ENCODE data around the gene RDH5.

Gene RDH5, protein sequence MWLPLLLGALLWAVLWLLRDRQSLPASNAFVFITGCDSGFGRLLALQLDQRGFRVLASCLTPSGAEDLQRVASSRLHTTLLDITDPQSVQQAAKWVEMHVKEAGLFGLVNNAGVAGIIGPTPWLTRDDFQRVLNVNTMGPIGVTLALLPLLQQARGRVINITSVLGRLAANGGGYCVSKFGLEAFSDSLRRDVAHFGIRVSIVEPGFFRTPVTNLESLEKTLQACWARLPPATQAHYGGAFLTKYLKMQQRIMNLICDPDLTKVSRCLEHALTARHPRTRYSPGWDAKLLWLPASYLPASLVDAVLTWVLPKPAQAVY

DNA sequence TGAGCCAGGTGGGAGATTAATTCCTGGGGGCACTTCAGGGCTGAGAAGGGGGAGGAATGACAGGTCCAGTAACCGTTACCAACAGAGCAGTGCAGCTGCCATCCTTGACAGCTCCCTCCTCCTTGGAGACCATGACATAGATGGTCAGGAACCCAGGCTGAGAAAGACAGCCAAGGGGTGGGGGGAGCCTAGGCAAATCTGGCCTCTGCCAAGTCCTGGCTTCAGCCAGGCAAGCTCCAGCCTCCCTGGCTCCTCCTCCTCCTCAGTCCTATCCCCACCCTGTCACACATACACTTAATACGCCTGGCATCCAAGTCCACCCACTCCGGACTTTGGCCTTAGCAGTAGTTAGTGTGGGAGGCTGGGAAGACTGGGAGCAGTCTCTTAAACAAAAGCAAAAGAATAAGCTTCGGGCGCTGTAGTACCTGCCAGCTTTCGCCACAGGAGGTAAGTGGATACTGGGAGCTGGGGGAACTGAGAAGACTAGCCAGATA is at the start of gene RDH5:
Gene RDH5 (plus strand): TSS at position 323 of the 494 bp plus-strand sequence. CDS start 792 bp downstream, outside the sequence.
- DNase-seq (ENCODE audit: low read depth in 2 of 2), result no peak

DNA sequence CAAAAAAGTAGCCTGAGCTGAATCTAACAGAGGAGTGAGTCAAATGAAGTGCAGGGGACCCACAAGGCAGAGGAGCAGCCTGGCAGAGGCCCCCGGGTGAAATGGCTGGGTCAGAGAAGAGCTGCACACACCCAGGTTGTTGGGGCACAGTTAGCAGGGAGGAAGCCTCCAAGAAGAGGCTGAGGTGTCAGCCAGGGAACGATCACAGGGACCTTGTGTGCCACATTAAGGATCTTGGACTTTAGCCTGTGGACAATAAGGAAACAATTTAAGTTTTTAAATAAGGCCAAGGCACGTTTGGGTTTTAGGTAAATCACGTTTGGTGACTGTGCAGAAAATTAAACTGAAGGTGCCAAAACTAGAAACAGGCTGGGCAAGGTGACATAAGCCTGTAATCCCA is 48.4 kb upstream of the RDH5 start:
- DNase-seq (ENCODE audit: low read depth in 2 of 2), result no peak

DNA sequence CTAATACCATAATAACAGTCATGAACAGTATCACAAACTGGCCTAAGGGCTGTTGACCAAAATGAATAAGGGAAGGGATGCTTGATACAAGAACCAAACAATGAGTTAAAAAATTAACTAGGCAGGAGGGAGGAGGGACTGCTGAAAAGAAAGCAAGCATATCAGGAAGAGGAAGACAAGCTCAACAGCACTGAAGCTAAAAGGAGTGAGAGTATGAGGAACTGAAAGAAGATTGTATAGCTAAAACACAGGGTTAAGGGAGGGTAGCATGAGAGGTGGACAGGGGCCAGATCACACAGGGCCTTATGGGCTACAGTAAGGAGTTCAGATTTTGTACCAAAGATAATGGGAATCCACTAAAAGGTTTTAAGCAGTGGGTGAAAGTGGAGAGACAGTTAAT is 46.6 kb upstream of the RDH5 start:
- DNase-seq (ENCODE audit: low read depth in 2 of 2), result no peak

DNA sequence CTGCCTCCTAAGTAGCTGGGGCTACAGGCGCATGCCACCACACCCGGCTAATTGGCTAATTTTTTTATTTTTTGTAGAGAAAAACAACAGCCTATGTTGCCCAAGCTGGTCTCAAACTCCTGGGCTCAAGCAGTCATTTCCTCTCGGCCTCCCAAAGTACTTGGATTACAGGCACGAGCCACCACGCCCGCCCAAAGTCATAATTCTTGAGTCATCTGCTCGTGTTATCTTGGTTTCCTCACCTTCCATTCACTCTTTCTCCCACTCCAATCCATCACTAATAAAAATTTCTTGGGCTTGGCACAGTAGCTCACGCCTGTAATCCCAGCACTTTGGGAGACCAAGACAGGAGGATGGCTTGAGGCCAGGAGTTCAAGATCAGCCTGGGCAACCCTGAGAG is 44.5 kb upstream of the RDH5 start:
- DNase-seq (ENCODE audit: low read depth in 2 of 2), result no peak

DNA sequence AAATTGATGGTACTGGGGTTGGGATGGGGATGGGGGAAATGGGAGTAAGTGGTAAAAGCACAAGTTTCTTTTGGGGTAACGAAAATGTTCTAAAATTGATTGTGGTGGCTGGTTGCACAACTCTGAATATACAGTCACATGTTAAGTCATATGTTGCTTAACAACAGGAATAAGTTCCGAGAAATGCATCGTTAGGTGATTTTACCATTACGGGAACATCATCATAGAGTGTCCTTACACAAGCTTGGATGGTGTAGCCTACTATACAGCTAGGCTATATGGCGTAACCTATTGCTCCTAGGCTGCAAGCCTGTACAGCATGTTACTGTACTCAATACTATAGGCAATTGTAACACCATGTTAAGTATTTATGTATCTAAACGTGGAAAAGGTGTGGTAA is 43.5 kb upstream of the RDH5 start:
- no peak for DNase-seq (ENCODE audit: low read depth in 2 of 2)

DNA sequence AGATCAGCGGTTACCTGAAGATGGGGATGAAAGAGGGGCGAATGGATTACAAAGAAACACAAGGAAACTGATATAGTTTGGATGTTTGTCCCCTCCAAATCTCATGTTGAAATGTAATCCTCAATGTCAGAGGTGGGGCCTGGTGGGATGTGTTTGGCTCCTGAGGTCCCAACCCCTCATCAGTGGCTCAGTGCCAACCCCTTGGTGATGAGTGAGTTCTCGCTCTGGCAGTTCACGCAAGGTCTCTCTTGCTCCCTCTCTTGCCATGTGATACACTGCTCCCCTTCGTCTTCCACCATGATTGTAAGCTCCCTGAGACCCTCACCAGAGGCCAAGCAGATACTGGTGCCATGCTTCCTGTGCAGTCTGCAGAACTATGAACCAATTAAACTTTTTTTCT is 40.5 kb upstream of the RDH5 start:
- no peak for DNase-seq (ENCODE audit: low read depth in 2 of 2)

DNA sequence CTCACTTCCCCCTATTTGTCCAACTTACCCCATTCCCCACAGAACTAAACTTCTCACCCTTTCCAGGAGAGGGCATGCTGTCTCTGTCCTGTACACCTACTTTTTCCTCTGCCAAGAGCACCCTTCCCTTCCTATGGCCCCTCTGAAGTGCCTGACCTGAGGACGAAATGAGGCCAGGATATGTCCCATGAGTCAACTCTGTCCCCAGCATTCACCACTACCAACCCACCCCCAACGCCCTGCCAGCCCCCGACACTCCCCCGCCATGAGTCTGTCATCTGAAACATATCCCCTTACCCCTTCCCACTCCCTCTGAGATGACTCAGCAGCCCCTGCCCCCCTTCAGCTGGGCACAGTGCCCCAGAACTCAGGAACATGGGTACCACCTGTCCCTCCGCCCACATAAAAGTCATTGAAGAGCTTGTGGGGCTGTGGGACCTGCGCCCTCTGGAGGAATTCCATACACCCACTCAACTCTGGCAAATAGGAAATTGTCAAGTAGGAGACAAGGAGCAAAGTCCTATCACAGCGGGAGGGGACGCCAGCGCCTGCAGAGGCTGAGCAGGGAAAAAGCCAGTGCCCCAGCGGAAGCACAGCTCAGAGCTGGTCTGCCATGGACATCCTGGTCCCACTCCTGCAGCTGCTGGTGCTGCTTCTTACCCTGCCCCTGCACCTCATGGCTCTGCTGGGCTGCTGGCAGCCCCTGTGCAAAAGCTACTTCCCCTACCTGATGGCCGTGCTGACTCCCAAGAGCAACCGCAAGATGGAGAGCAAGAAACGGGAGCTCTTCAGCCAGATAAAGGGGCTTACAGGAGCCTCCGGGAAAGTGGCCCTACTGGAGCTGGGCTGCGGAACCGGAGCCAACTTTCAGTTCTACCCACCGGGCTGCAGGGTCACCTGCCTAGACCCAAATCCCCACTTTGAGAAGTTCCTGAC is 38.8 kb upstream of the RDH5 start:
- no peak for DNase-seq (ENCODE audit: low read depth in 2 of 2)

DNA sequence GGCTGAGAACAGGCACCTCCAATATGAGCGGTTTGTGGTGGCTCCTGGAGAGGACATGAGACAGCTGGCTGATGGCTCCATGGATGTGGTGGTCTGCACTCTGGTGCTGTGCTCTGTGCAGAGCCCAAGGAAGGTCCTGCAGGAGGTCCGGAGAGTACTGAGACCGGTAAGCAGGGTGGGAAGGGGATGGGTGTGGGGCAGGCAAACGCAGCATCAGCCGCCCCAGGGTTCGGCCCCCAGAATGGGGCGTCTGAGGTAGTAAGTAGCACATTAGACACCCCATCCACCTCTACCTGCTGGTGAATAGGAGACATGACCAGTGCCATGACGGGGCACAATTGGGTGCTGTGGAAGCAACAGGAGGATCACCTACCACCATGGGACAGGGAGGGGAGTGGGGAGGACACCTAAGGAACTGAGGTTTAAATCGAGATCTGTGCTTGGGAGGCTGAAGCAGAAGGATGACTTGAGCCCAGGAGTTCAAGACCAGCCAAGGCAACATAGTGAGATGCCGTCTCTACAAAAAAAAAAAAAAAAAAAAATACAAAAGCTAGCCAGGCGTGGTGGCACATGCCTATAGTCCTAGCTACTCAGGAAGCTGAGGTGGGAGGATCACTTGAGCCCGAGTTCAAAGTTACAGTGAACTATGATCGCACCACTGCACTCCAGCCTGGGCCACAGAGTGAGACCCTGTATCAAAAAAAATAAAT is 38.0 kb upstream of the RDH5 start:
- DNase-seq (ENCODE audit: low read depth in 2 of 2), result no peak

DNA sequence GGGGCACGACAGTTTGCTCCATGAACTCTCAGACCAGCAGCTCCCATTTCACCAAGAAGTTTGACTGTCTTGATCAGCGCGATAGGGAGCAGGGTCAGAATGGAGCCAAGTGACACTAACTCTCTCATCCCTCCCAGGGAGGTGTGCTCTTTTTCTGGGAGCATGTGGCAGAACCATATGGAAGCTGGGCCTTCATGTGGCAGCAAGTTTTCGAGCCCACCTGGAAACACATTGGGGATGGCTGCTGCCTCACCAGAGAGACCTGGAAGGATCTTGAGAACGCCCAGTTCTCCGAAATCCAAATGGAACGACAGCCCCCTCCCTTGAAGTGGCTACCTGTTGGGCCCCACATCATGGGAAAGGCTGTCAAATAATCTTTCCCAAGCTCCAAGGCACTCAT is 36.5 kb upstream of the RDH5 start:
- DNase-seq (ENCODE audit: low read depth in 2 of 2), result no peak

DNA sequence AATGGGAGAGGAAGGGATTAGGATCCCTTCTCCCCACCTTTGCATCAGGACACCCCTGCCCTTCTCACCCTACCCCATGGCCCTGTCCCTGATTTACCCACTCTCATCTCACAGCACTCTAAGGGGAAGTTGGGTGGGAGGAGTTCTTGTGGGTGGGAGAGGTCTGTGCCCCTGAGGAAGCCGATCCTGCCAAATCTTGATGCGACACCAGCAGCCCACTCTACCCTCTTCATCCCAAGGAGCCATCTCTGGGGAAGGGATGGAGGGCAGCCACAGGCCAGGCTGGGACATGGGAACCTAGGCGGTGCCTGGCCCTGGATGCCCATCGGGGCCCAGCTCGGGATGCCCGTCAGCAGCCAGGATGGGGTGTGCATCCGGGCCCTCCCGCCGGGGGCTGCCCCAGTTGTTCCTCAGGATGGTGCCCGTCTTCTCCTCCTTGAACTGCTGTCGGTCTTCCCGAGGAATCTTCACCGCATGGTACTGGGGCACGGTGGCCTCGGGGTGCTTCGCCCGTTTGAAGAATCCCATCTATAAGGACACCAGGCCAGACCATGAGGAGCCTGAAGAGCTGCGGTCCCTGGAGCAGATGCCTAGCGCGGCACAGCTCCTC is 35.3 kb upstream of the RDH5 start:
- no peak for DNase-seq (ENCODE audit: low read depth in 2 of 2)

DNA sequence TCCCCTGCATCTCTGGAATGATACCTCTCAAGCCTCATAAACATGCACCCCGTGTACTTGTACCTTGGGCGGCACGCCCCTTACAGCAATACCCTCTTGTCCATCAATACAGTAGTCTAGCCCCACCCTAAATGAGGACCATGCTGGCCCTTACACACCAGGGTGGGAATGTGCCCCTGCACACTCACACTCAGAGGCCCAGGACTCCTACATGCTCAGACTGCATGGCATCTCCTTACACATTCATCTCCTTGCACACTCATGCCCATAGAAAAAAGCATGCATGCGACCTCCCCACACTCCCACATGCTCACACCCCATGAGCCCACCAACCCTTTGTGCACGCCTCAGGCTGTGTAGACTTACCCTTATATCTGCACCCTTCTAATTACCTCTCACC is 34.5 kb upstream of the RDH5 start:
- no peak for DNase-seq (ENCODE audit: low read depth in 2 of 2)

DNA sequence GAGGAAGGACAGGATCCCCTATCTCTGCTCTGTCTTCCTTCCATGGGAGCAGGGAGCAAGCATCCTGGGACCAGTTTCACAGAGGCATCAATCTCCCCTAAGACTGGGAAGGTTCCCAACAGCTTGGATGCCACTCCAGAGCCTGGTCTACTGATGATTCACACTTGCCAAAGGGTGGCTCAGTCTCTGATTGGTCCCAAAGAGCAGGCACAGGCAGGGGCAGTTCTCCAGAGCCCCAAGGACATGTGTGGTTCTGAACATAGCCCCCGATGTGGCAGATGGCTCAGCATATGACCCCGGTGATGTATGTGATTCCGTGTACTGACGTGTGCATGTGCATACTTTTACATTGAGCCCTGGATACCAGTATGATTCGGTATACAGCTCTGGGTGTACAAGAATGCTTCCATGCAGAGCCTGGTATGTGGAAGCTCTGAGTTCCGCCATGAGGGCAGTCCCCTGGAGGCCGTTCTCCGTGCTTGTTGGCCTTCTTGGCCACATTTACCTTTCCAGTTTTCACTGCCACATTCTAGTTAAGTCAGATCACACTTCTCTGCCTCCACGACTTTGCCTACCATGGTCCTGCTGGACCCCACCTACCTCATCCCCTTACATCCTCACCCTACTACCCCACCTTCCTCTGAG is 33.7 kb upstream of the RDH5 start:
- DNase-seq (ENCODE audit: low read depth in 2 of 2), result no peak

DNA sequence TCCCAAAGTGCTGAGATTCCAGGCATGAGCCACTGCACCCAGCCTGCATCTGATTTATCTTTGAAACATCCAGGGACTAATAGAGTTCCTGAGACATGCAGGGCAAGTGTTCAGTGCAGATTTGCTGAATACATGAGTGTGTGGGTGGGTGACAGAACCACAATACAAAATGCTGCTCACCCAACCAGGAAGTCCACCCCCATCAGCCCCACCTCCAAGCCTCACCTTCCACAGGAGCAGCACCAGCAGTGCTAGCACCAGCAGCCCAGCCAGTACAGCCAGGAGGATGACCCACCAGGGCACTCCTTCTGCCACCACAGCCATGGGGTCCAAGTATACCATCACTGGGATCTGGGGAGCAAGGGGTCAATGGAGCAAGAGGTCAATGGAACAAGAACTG is 32.4 kb upstream of the RDH5 start:
- no peak for DNase-seq (ENCODE audit: low read depth in 2 of 2)

DNA sequence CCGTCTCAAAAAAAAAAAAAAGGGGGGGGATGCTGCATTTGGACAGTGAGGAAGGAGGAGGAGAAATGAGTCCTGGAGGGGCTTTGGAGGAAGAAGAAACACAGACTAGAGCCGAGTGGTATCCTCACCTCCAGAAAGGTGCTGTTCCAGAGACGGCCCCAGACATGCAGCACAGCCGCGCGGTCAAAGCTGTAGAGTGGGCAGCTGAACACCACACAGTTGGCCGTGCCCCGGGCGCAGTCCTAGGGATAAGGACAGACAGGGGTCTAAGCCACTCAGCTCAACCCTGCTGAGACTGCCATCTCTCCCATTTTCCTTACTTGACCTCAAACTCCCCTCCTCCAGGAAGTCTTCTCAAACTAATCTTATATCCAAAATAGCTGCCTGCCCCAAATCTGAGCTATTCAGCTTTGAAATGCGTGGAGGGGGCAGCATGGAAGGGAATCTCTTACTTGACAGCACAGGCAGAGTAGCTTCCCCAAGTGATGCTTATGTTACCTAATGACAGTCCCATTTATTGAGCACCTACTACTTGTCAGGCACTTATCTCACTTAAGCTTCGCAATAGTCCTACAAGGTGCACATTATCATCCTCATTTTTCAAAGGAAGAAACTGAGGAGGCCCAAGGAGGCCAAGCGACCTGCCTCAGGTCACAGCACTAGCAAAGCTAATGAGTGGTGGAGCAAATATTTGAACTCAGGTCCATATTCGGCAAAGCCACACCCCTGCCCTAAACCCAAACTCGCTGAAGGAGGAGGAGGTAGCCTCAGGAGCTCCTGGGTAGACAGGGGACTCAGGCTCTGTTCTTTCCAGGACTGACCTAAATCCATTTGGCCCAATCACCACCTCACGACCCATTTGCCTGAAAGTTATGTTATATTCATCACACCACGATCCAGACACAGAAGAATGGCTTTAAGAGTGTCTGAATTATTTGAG is 31.2 kb upstream of the RDH5 start:
- no peak for DNase-seq (ENCODE audit: low read depth in 2 of 2)

DNA sequence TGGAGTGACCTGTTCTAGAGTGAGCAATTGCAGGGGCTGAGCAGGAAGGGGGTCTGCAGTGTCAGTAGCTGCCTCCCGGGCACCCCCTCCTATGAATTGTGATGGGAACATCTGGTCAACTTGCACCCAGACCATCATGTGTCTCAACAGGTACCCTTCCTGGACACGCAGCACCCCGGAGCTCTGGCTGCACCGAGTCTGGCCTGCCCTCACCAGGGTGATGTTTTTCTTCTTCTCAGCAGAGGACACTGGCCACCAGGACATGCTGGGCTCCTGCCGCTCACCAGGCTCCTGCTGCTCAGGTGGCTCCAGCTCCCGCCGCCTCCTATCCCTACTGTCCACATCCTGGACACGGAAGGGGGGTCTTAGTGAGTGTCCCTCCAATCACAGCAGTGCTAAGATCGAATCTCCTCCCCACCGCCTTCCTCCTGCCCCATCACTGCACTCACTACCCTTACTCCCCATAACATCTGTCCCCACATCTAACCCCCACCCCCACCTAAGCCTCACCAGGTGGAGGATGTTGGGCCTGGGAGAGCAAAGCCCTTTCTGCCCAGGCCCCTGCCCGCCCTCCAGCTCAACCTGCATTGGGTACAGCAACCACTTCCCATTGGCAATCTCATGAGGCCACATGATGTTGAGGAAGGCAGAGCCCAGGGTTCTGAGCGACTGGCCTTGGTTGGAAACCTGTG is 27.4 kb upstream of the RDH5 start:
- no peak for DNase-seq (ENCODE audit: low read depth in 2 of 2)

DNA sequence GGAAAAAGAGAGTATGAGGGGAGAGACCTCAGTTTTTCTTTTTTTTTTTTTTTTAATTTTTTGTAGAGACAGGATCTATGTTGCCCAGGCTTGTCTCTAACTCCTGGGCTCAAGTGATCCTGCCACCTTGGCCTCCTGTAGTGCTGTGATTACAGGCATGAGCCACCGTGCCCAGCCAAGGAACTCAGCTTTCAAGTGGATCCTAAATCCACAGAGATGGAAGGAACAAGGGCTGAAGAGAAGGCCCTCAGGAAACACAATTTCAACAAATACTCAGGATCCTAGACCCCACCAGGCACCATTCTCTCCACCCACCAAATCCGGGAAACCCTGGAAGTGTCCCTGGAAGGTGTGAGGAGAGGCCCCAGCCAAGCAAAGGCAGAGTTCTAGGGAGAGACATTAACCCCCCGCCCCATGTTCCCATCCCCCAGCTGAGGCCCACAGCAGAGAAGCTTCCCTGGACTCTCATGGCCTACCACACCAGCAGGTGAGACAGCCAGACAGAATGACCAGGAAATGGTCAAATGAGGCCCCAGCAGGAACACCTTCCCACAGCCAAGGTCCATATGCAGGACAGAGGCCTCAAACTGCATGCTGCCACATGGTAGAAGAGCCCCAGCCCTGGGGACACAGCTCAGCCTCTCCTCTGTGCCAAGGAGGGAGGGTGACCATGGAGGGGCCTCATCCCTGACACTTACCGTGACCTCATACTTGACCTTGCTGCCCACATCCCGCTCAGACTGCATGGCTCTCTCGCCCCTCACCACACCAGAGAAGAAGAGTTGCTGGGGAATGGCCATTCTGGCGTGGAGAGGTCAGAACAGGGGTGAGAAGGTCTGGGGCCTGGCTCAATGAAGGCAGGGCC is 26.6 kb upstream of the RDH5 start:
- DNase-seq (ENCODE audit: low read depth in 2 of 2), result no peak

DNA sequence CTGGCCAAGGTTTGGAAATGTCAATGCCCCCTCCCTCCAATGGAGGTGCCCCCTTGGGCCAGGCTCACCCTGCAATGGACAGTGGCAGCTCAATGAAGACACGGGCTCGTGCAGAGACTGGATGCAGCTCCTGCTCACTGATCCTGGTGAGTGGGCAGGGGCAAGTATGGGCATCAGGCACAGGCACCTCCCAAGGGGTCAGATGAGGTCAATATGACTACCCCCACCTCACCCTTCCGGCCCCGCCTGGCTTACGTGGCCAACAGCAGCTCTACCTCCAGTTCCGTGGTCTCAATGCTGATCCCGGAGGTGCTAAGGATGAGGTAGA is 26.0 kb upstream of the RDH5 start:
- DNase-seq (ENCODE audit: low read depth in 2 of 2), result no peak

DNA sequence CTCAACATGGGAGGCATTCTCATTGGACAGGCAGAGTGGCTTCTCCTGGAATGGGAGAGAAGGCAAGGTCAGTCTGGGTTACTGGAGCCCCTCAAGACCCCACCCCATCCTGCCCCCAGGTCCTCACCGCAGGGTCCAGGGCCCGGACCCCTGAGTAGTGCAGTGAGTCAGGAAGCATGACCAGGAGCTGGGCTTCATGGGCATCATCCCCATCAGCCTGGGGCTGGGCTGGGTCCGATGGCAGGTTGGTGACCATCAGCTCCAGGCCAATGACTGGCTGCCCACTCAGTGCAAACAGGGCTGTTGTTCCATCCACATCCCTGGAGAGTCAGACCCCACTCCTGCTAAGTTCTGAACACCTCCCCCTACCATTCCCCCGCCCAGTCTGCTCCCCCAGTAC is 25.5 kb upstream of the RDH5 start:
- no peak for DNase-seq (ENCODE audit: low read depth in 2 of 2)

DNA sequence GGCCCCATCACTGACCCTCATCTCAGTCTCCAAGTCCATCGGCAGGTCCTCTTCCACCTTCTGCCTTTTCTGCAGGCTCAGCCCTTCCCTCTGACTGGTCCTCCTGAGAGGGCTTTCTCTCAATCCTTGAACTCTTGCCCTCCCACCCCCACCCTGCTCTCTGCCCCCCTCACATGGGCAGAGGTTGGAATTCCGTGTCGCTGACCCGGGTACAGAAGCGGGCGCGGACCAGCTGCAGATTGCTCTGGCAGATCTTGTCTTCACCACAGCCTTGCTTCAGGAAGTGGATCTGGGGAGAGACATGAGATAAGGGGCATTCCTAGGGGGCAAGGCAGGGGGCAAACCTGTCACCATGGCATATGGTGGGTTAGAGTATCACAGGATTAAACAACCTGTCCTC is 24.8 kb upstream of the RDH5 start:
- DNase-seq (ENCODE audit: low read depth in 2 of 2), result no peak
